Testis (tissue), 3 donors: ENCODE data around the gene TCIRG1. TPM values are rescaled to one million over a fixed set of nuclear protein-coding genes. Genes with fewer than 3 reads are reported as not detected.

Experiments used
- DNase-seq: peaks from one replicate; pipeline ENCODE4 v3.0.0-alpha.2; 2019
- H3K27ac ChIP-seq, 2 donors: fragments of 200-600 bp; sonication (generic); one replicate each; pipeline ENCODE4 v1.5.1; 2019
- H3K27me3 ChIP-seq: fragments of 200-600 bp; sonication (generic); one replicate; pipeline ENCODE4 v1.5.1; 2019
- H3K36me3 ChIP-seq: fragments of 200-600 bp; sonication (generic); one replicate; pipeline ENCODE4 v1.5.1; 2017; ENCODE audit warnings: low read depth; ENCODE audit errors: missing control alignments
- H3K4me1 ChIP-seq: fragments of 200-600 bp; sonication (generic); one replicate; pipeline ENCODE4 v1.5.1; 2019
- H3K4me3 ChIP-seq, 2 donors: fragments of 200-600 bp; sonication (generic); one replicate each; pipeline ENCODE4 v1.5.1; 2017 to 2019
- H3K9me3 ChIP-seq: fragments of 200-600 bp; sonication (generic); one replicate; pipeline ENCODE4 v1.5.1; 2017
- POLR2A ChIP-seq: fragments of 450-650 bp; IDR thresholded peaks from one replicate; pipeline ENCODE4 v1.6.1; 2017; ENCODE audit warnings: antibody characterized with exemption, mild to moderate bottlenecking, moderate library complexity
- WGBS, 2 donors: methylation state at CpG; one replicate each; pipeline ENCODE4 v1.1.5; 2018; 5-methylcytosine and 5-hydroxymethylcytosine counted together
- intact Hi-C: fragments of 100-400 bp; cut with DNase I; formaldehyde crosslinking; loops from one replicate; pipeline ENCODE4 v1.15.1; 2023; ENCODE audit warnings: low total_unique reads
- polyA plus RNA-seq: library from polyadenylated mRNA; stranded (reverse); fragments of 350-450 nt; fragmentation: Illumina TruSeq; extraction: RNeasy Lipid Tissue Mini Kit (QIAGEN cat#74804); gene quantifications from one replicate; pipeline ENCODE4 v1.2.3, GENCODE V29; 2014; ENCODE audit warnings: low read depth, low replicate concordance; ENCODE audit not compliant: insufficient read depth
- total RNA-seq, 2 donors: library from RNA; depleted of rRNA; stranded (reverse); fragments of >200 nt; gene quantifications; one replicate each; pipeline ENCODE4 v1.2.3, GENCODE V29; 2016
- TF ChIP-seq, protein P1 (sequence below), 3 experiments: fragments of 450-650 bp in 2 of 3; fragments of 200-600 bp in 1 of 3; sonication (generic) in 1 of 3; IDR thresholded peaks; one replicate each; pipeline ENCODE4 v1.5.1; 2016 to 2019; ENCODE audit warnings: antibody characterized with exemption in 3 of 3, mild to moderate bottlenecking in 2 of 3, moderate library complexity in 1 of 3

TCIRG1 gene
- total and polyA plus RNA-seq, 3 donors from 2014 or later = 22.2 to 53.6 (median 52.8) TPM

DNA sequence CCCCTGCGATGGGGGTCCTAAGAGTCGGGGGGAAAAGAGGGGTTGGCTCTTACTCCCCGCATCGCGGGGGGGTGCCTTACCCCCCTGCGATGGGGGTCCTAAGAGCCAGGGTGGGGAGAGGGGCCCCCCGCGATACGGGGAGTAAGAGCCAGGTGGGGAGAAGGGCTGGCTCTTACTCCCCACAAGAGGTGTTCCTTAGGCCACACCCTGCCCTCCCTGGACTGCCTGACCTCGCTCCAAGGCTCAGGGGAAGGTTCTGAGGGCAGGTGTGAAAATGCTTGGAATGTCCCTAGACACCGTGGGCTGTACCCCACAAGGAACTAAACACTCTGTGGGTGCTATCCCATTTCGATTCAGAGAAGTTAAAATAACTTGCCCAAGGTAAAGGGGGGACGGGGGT is 42.8 kb upstream of the TCIRG1 start:
- Histone ChIP-seq H3K9me3 (no peaks in the 10 kb centered on the region), H3K27me3 (no peaks in the 10 kb centered on the region), H3K36me3 (no peaks in the 10 kb centered on the region), H3K27ac (no peak overlapping the region), H3K4me3 (no peak overlapping the region), H3K4me1 (no peaks in the 10 kb centered on the region)
- no peak for DNase-seq
- WGBS, 2 donors = 49 to 65% methylated on average over 6 to 13 of the region's 13 CpGs
- intact Hi-C loops = no loop called here
- TF ChIP-seq POLR2A = no peak
- TF ChIP-seq, protein P1, sequence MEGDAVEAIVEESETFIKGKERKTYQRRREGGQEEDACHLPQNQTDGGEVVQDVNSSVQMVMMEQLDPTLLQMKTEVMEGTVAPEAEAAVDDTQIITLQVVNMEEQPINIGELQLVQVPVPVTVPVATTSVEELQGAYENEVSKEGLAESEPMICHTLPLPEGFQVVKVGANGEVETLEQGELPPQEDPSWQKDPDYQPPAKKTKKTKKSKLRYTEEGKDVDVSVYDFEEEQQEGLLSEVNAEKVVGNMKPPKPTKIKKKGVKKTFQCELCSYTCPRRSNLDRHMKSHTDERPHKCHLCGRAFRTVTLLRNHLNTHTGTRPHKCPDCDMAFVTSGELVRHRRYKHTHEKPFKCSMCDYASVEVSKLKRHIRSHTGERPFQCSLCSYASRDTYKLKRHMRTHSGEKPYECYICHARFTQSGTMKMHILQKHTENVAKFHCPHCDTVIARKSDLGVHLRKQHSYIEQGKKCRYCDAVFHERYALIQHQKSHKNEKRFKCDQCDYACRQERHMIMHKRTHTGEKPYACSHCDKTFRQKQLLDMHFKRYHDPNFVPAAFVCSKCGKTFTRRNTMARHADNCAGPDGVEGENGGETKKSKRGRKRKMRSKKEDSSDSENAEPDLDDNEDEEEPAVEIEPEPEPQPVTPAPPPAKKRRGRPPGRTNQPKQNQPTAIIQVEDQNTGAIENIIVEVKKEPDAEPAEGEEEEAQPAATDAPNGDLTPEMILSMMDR (IDR thresholded peaks at IDR 0.05) = no peak

DNA sequence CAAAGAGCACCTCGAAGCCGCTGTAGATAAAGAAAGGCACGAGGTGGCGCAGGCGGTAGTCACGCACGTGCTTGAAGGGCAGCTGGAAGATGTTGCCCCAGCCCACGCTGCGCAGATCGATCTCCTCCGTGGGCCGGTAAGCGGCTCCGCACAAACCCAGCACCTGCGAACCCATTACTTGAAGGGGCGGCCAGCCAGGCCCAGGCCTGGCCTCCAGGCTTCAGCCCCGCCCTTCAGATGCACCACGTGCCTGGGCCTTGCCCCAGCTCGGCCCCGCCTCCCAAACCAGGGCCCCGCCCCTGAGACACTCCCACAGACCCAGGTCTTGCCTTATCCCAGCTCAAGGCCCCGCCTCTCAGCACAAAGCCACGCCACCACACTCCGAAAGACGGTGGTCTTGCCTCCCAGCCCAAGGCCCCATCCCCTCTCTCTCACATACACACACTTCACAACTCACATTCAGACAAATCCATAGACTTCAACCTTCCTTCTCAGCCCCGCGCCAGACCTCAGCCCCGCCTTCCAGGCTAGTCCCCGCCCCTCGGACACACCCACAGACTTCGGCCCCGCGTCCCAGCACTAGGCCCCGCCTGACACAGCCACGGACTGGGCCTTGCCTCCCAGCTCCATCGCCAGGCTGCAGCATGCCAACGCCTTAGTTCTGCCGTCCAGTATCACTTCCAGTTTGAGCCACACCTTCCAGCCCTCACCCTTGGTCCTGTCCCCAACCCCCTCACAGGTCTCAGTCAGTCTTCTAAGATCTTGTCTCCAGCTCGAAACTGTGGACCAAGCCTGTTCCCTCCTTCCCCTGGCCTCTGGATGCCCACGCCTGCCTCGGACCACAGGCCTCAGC is 42.0 kb upstream of the TCIRG1 start:
- intact Hi-C loops = no loop called here
- no peak overlapping the region for H3K27ac ChIP-seq
- no peaks in the 10 kb centered on the region for H3K27me3 ChIP-seq
- H3K36me3 ChIP-seq = no peaks in the 10 kb centered on the region
- 49 to 53% methylated on average over 28 to 41 of the region's 41 CpGs for WGBS, 2 donors
- TF ChIP-seq, protein P1 (IDR thresholded peaks at IDR 0.05) = no peak
- no peak for TF ChIP-seq POLR2A
- peak overlapping the region; percentile 9 to 20 for H3K4me3 ChIP-seq
- H3K4me1 ChIP-seq = no peaks in the 10 kb centered on the region
- no peaks in the 10 kb centered on the region for H3K9me3 ChIP-seq
- peak; percentile 71 for DNase-seq

DNA sequence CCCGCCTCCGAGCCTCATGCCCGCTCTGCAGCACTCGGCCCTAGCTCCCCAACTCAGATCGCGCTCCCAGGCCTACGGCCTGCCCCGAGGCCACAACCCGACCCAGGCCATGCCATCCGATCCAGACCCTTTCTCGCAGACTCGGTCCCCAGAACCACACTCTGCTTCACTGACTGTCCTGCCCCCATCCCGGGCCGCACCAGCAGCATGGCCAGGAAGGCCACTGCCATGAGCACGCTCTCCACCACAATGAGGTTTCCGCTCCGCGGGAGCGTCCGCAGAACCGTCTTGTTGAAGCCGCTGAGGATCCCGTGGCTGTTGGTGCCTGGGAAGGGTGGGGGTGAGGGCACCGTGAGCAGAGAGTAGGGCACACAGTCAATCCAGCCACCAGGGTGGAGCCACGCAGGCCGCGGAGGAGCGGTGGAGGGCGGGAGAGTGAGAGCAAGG is 41.3 kb upstream of the TCIRG1 start:
- no peaks in the 10 kb centered on the region for H3K36me3 ChIP-seq
- no peak for DNase-seq
- intact Hi-C loops = no loop called here
- no peak overlapping the region for H3K4me3 ChIP-seq
- TF ChIP-seq POLR2A = no peak
- TF ChIP-seq, protein P1 (IDR thresholded peaks at IDR 0.05) = no peak
- no peak overlapping the region for H3K27ac ChIP-seq
- WGBS, 2 donors = 67 to 74% methylated on average over 18 to 29 of the region's 29 CpGs
- H3K9me3 ChIP-seq = no peaks in the 10 kb centered on the region
- H3K27me3 ChIP-seq = no peaks in the 10 kb centered on the region
- H3K4me1 ChIP-seq = no peaks in the 10 kb centered on the region

DNA sequence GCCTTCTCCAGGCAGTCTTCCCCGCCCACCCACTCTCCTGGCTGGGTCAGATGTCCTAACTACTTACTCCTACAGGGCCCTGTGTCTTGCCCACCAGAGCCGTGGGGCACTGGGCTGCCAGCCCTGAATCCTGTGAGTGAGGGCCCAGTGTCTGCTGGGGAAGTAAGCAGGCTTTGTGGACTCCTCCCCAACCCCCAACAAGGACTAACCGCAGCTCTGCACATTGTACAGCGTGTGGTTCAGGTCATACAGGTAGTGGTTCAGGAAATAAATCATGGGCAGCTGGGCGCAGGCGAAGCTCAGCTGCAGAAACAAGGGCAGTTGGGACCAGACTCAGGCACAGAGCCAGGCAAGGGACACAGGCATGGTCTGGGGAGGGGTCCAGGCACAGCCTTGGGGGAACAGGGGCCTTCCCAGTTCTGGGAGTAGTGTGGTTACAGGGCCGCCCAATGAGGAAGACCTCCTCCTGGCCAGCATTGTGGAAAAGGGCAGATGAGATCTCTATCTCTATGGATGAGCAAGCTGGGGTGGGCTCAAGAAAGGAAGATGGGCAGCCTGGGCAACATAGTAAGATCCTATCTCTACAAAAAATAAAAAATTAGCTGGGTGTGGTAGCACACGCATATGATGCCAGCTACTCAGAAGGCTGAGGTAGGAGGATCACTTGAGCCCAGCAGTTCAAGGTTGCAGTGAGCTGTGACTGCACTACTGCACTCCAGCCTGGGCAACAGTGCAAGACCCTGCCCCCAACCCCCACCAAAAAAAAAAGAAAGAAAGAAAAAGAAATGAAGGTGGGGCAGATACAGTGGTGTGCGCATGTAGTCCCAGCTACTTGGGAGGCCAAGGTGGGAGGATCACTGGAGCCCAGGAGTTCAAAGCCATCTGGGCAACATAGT is 40.4 kb upstream of the TCIRG1 start:
- TF ChIP-seq, protein P1 (IDR thresholded peaks at IDR 0.05) = no peak
- TF ChIP-seq POLR2A = no peak
- DNase-seq = no peak
- Histone ChIP-seq H3K4me1 (no peaks in the 10 kb centered on the region), H3K9me3 (no peaks in the 10 kb centered on the region), H3K36me3 (no peaks in the 10 kb centered on the region), H3K27ac (no peak overlapping the region), H3K27me3 (no peaks in the 10 kb centered on the region), H3K4me3 (no peak overlapping the region)
- intact Hi-C loops = no loop called here
- 85% methylated on average over 5 to 9 of the region's 9 CpGs for WGBS, 2 donors
